H4 (cell line): ENCODE measurements around the gene SPAM1. TPM values are rescaled to one million over a fixed set of nuclear protein-coding genes. Genes with fewer than 3 reads are reported as not detected.
A peak's percentile ranks its signal among the peaks of the same experiment; 100 is the strongest.
"Not testable (repeated sequence)": the region's sequence is repeated elsewhere in the genome, so short reads cannot be mapped to it uniquely, and the experiment has no call there.

ENCODE experiments used
- DNase-seq: peaks from one replicate; pipeline ENCODE4 v3.0.0-alpha.2; 2015; ENCODE audit warnings: low spot score
- total RNA-seq: library from RNA; depleted of rRNA; stranded (reverse); fragments of >200 nt; shearing (Covaris generic); gene quantifications from 2 replicates; pipeline ENCODE4 v1.2.3, GENCODE V29; 2014

SPAM1 gene
- total RNA-seq, 1 experiment from 2014 or later = not detected

GRCh38 chr7:123948136-123948535 is 23.1 kb downstream of the SPAM1 start:
- DNase-seq = no peak

GRCh38 chr7:123958186-123958703 is 33.2 kb downstream of the SPAM1 start:
- DNase-seq = no peak

- DNase-seq = no peak
Measured at GRCh38 chr7:123961771-123962170, 36.7 kb downstream of the SPAM1 start.

GRCh38 chr7:123966936-123967335 is 41.9 kb downstream of the SPAM1 start:
- peak; percentile 28 for DNase-seq

- DNase-seq = no peak
Measured at GRCh38 chr7:123972045-123972444, 47.0 kb downstream of the SPAM1 start.

DNA sequence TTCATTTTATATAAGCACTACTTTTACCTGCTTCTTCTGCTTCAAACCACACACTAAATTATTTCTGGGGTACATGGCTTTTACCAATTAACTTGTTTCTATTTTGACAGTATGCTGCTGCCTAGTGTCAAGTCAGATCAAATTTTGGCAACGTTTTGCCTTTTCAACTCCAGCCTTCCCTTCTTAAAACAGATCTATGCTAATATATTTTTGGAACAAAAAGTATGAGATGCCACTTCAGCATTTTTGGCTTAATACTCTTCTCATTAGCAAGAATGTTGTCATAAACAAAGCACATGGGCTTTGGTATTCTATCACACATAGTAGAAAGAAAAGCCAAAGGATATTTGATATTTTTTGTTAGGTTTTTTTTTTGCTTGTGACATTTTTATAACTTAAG is 47.8 kb downstream of the SPAM1 start:
- DNase-seq = no peak

GRCh38 chr7:123974326-123974908 is 49.4 kb downstream of the SPAM1 start:
- DNase-seq = no peak

- DNase-seq = no peak
Measured at GRCh38 chr7:123975084-123975483, 50.0 kb downstream of the SPAM1 start.

DNA sequence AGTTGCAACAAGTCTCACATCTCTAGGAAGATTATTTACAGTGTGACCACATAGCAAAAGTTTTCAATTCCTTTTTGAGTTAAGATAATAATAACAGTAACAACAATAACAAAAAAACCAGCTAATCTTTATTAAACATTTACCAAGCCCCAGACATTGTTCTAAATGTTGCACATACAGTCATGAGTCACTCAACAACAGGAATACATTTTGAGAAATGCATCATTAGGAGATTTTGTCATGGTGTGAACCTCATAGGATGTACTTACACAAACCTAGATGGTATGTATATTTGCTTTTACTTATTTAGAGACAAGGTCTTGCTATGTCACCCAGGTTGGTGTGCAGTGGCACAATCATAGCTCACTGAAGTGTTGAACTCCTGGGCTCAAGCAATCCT is 52.0 kb downstream of the SPAM1 start:
- no peak for DNase-seq

GRCh38 chr7:123979876-123980275 is 54.8 kb downstream of the SPAM1 start:
- peak; percentile 34 for DNase-seq

DNA sequence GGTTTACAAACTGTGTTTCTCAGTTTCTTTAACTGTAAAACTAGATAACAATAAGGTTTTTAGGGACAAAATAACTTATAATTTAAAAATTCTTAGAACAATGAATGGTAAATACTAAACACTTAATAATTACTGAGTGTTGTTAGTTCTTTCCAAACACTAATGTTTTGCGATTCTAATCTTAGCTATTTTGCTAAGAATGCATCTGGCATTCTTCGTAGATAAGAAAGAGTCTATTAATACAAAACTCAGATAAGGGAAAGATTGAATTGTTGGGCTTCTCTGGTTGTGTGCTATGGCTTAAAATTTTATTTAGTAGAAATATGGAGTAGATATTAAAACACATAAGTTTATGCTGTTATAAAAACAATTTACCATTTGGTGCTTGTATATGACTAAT is 62.4 kb downstream of the SPAM1 start:
- DNase-seq = no peak

- DNase-seq = no peak
Measured at GRCh38 chr7:123992913-123993518, 68.0 kb downstream of the SPAM1 start.

GRCh38 chr7:123993996-123994395 is 69.0 kb downstream of the SPAM1 start:
- DNase-seq = no peak

DNA sequence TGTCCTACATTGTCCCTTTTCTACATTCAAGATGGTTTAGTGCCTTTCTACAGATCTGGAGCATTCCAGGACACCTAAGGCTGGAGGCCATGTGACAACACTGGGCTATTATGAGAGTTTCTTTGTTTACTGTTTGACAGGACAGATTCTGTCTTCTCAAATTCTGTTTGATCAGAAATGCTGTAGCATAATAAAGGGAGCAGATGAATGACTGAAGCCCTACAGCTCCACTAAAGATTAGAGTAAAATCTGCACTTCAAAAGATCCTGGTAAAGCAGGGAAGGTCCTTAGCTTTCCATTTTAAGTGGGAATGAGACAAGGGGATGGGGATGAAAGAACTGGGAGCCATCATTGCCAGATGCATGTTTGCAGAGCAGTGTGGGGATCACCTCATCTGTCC is 69.4 kb downstream of the SPAM1 start:
- DNase-seq = no peak

DNA sequence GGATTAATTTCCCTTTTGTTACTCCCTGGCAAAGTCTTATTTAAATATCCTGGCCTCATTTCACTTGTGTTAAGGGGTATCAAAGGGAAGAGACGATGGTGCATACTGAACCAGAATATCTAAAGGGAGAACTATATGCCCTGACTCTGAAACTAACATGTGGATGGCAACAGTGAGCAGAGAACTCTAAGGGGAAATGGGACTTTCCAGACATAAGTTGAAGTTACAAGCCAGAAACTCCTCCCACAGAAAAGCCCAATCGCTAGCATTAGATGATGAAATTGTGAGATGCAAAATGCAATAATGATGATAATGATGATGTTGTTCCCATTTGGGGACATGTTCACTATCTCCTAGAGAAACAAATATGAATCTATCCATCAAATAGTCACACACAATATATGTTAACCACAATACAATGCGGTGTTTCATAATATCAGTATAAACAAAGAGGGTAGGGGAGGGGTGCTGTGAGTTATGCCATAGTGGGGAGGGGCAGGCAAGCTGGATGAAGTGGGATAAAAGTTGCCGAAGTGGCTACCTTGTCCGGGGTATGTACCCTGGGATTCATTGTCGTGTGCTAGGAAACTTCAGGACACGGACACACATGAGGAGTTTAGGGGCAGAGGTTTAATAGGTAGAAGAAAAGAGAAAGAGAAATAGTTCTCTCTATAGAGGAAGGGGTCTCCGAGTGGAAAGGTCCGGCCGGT is 70.7 kb downstream of the SPAM1 start:
- DNase-seq = no peak

- DNase-seq = no peak
Measured at GRCh38 chr7:123996327-123996625, 71.2 kb downstream of the SPAM1 start.

DNA sequence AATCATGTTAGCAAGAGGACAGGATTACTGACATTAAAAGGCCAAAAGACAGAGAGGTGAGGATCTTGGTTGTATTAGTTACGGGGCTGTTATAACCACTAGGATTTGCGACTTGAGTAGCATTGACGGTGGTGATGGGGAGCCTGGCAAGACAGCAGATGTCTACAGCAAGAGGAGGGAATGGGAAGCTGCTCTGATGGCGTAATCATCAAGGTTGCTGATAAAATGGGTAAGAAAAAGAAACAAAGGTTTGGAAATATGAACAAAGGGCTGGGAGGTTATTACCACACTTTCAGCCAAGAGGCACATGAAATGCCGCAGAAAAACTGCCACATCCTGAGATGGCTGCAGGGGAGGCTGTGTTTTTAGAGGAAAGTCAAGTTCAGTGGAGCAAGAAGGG is 73.9 kb downstream of the SPAM1 start:
- no peak for DNase-seq

- DNase-seq = no peak
Measured at GRCh38 chr7:123999703-124000102, 74.7 kb downstream of the SPAM1 start.

GRCh38 chr7:124008296-124008695 is 83.3 kb downstream of the SPAM1 start:
- DNase-seq = not testable (repeated sequence)

GRCh38 chr7:124009321-124009720 is 84.3 kb downstream of the SPAM1 start:
- no peak for DNase-seq
